Measurements from ENCODE around the gene SLCO3A1.

The SLCO3A1 gene

GRCh38 chr15:91887921-91888373, 34.4 kb downstream of the SLCO3A1 start (continued):
- no peak for TF ChIP-seq ZNF692 (tag by site-specific recombination; IDR thresholded peaks at IDR 0.05)
- TF ChIP-seq WT1 (tag by site-specific recombination; IDR thresholded peaks at IDR 0.05) = no peak
- TF ChIP-seq ZNF140 (tag by site-specific recombination; IDR thresholded peaks at IDR 0.05) = no peak
- TF ChIP-seq ZNF19 (tag by site-specific recombination; IDR thresholded peaks at IDR 0.05; ENCODE audit: low read depth) = no peak

- Histone ChIP-seq H3K4me1 (ENCODE audit: control insufficient read depth, insufficient read depth, low read length) (no peaks in the 10 kb centered on the region), H3K36me3 (ENCODE audit: control insufficient read depth in 2 of 2, insufficient read depth in 1 of 2, low read length in 2 of 2) (no peaks in the 10 kb centered on the region), H3K4me3 (ENCODE audit: low read depth, low read length) (no peak overlapping the region), H3K27ac (ENCODE audit: extremely low read depth, low read depth, low read length) (no peak overlapping the region), H3K9me3 (ENCODE audit: control insufficient read depth, insufficient read depth, low read depth, low read length) (no peaks in the 10 kb centered on the region)
- TF ChIP-seq ZNF777 (tag by site-specific recombination; IDR thresholded peaks at IDR 0.05; ENCODE audit: borderline replicate concordance) (no peak), ZXDB (tag by site-specific recombination; IDR thresholded peaks at IDR 0.05) (no peak), GFI1B (tag by site-specific recombination; IDR thresholded peaks at IDR 0.05) (no peak), ZNF639 (tag by site-specific recombination; IDR thresholded peaks at IDR 0.05) (no peak), ZBTB49 (tag by site-specific recombination; IDR thresholded peaks at IDR 0.05; ENCODE audit: low read depth) (no peak), SCRT1 (tag by site-specific recombination; IDR thresholded peaks at IDR 0.05; ENCODE audit: borderline replicate concordance) (no peak), ZNF10 (tag by site-specific recombination; IDR thresholded peaks at IDR 0.05) (no peak), ZNF585B (tag by site-specific recombination; IDR thresholded peaks at IDR 0.05) (no peak), SP2 (tag by site-specific recombination; IDR thresholded peaks at IDR 0.05) (no peak), ZNF692 (tag by site-specific recombination; IDR thresholded peaks at IDR 0.05) (no peak), ZNF843 (tag by site-specific recombination; IDR thresholded peaks at IDR 0.05) (no peak), ZNF776 (tag by site-specific recombination; IDR thresholded peaks at IDR 0.05; ENCODE audit: borderline replicate concordance) (no peak), ZNF19 (tag by site-specific recombination; IDR thresholded peaks at IDR 0.05; ENCODE audit: low read depth) (no peak), ZNF664 (tag by site-specific recombination; IDR thresholded peaks at IDR 0.05) (no peak), SP7 (tag by site-specific recombination; IDR thresholded peaks at IDR 0.05) (no peak), KLF1 (tag by site-specific recombination; IDR thresholded peaks at IDR 0.05) (no peak), ZNF530 (tag by site-specific recombination; IDR thresholded peaks at IDR 0.05; ENCODE audit: low read depth) (no peak), ZSCAN18 (tag by site-specific recombination; IDR thresholded peaks at IDR 0.05) (no peak), ZNF221 (tag by site-specific recombination; IDR thresholded peaks at IDR 0.05; ENCODE audit: borderline replicate concordance) (no peak)
- ChIA-PET POLR2A (interaction anchor here (0.7 kb wide), 1 partner anchor 12 kb away, joined by 3 read pairs; no protein-coding TSS in a partner anchor), CTCF (interaction anchor here (0.6 to 2.3 kb wide), 4 partner anchors 12 to 194 kb away, joined by 3 to 13 read pairs (median 4); no protein-coding TSS in a partner anchor)
Observed at GRCh38 chr15:91889111-91889815, 35.8 kb downstream of the SLCO3A1 start.
